GM21786 (cell line): ENCODE data around the gene N4BP2.

ENCODE experiments used
- ATAC-seq: cut with Tn5 transposase; IDR thresholded peaks from one replicate; pipeline ENCODE4 v1.9.1; 2021; ENCODE audit not compliant: unreplicated experiment

N4BP2 gene

DNA sequence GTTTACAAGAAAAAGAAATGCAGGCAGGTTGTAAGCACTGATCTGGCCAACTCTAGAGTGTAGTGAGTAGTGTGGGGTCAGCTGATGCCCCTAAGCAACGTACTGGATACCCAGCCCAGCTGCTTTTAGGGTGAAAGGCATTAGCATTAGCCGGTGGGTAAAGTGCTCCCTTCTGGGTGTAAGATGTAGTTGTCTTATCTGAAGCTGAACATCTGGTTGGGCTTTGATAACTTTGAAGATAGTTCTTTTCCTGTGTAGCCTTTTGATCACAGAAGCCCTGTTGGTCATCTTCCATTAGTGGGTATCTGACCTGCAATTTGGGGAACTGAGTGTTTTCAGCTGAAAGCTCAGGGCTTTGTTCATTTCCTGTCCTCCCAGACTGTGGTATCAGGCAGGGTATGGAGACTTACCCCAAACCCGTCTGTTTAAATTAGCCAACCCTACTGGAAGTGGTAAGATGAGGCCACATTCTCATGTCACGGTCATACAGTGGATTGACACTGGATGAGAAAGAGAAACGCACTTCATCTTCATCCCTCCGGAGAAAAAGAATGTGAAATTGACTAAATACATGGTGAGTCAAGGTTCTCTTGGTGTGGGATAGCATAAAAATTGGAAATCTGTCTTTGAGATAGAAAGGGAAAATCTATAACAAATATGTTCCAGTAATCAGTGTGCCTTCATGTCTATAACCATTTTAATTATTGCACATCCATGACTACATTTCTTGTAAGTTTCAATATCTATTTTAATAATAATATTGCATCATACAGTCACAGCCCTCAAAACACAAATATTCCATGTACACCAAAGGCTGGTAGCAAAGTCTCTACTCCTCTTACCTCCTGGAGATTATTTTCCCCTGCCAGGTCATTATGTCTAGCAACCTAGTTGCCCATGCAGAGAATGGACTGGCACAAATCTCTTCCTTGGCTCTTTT lies 148.9 kb downstream of the N4BP2 start:
- peak; percentile 71 for ATAC-seq

DNA sequence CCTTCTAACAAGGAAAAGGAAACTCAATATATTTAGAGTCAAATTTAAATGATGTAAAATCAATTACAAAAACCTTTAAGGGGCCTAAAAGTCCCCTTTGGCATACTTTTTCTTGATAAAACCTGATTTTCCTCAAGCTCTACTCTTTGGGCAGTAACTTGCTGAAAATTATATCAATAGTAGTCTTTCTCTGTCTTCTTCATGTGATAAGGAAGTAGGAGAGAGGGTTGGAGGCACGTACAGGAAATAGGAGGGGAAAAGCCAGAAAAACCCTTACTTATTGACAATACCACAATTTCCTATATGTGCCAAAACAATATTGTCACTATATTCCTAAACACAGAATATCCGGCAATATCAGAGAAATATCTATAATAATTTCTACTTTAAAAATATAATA lies 149.8 kb downstream of the N4BP2 start:
- ATAC-seq: no peak
